Measurements from ENCODE around the gene GAB2.

GAB2 gene

DNA sequence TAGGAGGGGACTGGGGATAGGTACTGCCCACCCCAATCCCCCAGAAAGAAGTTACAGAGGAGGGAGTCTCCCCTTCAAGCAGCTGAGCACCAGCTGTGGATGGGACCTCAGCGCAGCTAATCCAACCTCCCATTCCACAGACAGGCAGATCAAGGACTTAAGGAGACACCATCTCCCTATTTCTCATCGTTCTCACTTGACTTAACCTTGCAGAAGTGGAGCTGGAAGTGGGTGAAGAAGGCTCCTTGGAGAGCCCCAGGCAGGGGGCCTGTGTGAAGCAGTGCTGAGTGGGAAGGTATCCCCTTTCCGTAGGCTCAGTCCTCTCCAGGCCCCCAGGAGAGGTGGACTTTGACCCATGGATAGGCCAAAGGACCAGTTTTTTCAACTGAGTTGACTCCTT, 201.6 kb downstream of the GAB2 start:
- no peak for DNase-seq

DNA sequence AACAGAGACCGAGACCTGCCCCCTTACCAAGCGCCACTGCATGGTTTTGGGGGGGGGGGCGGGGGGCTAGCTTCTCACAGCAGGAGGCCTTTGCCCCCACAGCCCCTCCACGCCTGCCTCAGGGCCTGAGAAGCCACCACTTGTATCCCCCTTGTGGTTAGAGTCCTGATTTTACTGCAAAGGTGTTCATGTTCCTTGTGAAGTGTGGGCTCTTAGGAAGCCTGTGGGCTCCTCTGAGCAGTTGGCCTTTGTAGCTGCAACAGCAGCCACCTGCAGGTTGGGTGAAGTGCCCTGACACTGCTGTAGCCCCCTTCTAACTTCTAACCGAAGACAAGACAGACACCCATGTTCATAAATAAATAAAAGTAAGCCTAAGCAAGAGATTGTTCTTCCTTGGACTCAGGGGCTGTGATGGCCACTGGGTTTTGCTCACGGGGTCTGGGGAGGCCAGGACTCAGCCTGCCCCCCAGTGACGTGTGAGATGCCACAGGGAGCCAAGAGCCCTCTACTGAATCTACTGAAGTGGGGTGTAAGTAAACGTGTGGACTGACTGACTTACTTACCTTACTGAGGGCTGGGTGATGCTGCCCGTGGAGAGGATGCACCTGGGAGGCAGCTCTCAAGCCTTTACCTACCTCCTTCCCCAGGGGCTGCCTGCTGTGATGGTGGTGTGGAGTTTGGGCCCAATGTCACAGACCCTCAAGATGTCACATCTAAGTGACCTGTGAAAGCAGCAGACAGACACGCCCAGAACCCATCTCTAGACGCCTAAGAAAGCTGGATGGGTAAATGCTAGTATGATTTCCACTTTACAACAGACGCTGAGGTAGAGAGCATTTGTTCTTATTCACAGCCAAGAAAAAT, 203.1 kb downstream of the GAB2 start:
- DNase-seq = no peak

DNA sequence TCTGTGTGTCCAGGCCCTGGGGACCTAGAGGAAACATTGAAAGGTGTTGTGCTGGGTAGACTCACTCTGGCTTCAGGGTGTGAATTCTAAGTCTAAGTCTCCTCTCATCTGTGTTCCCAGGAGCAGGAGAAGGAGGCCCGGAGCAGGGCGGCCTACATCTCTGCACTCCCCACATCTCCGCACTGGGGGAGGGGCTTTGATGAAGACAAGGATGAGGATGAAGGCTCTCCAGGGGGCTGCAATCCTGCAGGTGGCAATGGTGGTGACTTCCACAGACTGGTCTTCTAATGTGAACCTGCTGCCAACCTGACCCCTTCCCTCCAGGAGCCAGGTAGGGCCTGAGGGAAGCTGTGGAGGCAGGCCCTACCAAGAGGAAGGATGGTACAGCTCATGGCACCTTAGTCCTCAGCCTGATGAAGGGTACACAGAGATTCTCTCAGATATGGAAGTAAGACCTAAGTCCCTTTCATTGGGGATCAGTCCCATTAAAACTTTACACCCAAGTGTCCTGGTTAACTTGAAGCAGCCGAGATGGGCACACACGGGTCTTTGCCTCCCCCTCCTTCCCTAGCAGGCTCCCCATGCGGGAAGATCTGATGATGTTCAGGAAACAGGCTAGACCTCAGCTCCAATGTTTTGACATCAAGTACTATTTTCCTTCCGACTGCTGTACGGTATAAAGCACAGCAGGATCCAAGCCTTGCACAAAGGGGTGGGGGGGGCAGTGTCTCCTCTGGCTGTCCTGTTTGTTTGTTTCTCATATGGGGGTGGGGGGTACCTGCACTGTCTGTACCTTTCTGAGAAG, 203.9 kb downstream of the GAB2 start:
- DNase-seq = no peak

DNA sequence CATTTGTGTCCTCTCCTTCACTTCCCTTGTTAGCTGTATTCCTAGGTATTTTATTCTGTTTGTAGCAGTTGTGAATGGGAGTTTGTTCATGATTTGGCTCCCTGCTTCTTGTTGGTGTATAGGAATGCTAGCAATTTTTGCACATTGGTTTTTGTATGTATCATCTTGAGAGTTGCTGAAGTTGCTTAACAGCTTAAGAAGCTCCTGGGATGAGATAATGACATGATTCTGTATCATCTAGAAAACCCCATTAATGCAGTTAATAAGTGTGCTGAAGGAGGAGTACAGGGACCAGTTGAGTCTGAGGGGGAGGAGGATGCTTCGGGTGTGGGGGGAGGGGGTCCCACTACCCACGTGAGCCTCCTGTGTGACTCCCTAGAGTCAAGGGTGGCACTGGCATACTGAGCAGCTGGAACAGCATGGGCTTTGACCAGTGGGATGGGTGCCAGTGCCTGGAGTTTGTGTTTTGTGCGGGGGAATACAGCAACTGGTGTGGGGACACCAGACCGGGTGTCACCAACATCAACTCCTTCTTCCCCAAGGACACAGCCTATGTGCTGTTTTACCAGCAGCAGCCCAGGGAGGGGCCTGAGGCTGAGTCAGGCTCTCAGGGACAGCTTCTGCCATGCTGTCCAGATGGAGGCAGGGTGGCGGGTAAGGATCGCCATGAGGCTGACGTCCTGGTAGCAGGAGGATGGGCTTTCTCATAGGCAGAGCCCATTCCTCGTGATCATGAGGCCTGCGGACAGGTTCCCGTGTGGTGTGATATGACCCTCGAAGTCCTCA, 204.8 kb downstream of the GAB2 start:
- no peak for DNase-seq

DNA sequence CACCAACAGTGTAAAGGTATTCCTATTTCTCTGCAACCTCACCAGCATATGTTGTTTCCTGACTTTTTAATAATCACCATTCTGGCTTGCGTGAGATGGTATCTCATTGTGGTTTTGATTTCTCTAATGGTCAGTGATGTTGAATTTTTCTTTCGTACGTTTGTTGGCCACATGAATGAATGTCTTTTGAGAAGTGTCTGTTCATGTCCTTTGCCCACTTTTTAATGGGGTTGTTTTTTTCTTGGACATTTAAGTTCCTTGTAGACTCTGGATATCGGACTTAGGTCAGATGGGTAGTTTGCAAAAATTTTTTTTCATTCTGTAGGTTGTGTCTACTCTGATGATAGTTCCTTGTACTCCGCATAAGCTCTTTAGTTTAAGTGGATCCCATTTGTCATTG, 206.1 kb downstream of the GAB2 start:
- no peak for DNase-seq

DNA sequence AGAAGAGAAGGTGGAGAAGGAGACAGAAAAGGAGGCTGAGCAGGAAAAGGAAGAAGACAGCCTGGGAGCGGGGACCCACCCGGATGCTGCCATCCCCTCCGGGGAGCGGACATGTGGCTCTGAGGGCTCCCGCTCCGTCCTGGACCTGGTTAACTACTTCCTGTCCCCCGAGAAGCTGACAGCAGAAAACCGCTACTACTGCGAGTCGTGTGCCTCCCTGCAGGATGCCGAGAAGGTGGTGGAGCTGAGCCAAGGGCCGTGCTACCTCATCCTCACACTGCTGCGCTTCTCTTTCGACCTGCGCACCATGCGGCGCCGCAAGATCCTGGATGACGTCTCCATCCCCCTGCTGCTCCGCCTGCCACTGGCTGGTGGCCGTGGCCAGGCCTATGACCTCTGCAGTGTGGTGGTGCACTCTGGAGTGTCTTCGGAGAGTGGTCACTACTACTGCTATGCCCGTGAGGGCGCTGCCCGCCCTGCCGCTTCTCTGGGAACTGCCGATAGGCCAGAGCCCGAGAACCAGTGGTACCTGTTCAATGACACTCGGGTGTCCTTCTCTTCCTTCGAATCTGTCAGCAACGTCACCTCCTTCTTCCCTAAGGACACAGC, 207.5 kb downstream of the GAB2 start:
- DNase-seq = no peak

DNA sequence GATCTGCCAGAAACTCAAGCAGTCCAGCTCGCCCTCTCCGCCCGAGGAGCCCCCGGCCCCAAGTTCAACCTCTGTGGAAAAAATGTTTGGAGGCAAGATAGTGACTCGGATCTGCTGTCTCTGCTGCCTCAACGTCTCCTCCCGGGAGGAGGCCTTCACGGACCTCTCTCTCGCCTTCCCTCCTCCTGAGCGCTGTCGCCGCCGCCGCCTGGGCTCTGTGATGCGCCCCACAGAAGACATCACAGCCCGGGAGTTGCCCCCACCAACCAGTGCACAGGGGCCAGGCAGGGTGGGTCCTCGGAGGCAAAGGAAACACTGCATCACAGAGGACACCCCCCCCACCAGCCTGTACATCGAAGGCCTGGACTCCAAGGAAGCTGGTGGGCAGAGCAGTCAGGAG, 208.1 kb downstream of the GAB2 start:
- DNase-seq = no peak

DNA sequence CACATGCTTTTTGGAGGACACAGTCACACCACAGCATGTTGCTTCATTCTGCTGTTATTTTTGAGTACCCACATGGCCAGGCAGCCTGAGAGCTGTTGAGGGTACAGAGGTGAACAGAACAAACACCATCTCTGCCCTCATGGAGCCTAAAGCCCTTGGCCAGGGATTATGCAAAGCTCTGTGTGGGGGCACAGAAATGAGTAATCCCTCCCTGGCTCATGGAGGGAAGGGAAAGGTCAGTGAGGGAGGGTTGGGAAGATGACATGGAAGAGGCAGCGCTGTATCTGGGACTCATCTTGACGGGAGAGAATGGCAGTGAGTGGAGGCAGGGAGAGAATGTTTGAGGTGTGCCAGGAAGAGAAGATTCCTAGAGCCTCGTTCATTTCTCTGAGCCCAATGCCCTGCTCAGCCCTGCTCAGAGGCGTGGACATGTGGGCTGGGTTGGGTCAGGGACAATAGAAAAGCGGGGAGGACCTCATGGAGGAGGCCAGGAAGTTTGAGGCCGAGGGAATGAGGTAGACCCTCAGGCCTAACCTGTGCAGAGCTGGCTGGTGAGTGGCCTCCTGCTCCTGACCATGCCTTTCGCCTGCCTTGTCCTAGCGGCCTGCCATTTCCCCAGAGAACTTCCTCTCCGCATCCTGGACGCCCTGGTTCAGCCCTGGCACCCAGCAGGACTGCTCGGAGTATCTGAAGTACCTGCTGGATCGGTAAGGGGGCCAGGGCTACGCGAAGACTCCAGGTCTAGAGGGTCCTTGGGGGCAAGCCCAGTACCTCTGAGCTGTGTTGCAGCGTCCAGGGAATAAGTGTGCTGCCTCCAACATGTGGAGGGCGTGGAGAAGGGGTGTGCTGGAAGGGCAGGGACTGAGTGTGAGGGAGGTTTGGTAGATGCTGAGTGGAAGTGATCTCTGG, 209.1 kb downstream of the GAB2 start:
- no peak for DNase-seq

DNA sequence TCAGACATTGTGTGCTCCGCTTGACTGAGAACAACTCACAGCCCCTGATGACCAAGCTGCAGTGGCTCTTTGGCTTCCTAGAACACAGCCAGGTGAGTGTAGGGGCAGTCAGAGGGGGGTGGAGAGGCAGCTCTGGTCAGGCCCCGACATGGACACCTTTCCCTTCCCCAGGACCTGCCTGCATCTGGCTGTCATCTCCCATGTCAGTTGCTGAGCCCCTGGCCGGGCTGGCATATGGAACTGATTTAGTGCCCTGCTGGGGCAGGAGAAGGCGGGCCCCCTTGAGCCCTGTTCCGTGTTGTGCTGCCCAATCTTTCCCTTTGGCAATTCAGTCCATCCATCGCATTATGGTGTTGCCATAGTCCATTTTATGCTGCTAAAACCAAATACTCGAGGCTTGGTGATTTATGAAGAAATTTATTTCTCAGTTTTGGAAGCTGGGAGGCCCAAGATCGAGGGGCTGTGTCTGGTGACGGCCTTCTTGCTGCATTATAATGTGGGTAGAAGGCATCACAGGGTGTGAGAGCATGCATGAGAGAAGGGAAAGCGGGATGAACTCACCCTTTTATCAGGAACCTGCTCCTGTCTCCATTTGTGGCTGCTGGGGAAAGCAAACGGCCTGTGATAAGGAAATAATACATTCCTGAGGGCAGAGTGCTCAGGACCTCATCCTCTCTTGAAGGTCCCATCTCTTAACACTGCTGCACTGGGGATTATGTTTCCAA, 209.9 kb downstream of the GAB2 start:
- DNase-seq = no peak

DNA sequence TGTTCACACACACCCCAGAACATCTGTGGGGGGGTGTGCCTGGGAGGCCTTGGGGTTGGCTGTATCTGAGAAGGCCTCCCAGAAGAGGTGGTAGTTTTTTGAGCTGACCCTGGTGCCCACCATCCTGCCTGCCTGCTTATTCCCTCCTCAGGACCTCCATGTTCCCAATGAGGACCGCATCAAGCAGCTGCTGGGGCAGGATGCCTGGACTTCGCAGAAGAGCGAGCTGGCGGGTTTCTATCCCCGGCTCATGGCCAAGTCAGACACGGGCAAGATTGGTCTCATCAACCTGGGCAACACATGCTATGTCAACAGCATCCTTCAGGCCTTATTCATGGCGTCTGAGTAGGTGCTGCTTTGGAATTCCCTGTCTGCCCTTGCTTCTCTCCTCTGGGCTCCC, 211.9 kb downstream of the GAB2 start:
- DNase-seq = no peak

DNA sequence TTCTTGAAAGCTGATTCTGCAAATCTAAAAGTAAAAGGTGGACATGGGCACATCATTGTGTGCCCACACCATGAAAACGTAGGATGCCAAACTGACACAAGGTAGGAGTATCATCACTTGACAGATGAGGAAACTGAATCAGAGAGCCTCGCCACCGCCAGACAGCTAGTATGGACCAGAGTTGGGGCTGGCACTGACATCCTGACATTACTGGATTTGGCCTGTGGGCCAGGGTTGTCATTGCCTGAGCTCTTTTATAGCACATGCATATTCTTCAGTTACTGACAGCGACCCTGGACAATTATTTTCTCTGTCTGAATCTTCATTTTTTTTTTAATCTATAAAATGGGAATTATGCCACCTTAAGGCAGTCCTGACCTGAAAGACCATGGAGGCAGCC, 212.4 kb downstream of the GAB2 start:
- no peak for DNase-seq

DNA sequence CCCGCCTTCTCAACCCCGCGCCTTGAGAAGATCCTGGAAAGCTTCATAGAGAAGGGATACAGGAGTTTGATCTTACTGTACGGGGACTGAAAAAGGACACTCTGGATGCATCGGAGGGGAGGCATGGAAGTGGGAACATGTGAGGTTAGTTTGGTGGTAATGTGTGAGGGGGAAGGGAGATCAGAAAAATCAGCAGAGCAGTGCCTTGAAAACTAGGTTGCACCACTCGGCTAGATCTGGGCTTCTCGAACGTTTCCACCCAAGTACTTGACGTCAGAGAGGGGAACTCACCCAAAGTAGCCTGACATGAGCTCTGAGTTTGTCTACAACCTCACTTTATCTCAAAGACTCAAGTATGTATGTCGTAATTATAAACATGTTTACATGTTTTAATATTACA, 214.4 kb downstream of the GAB2 start:
- no peak for DNase-seq

DNA sequence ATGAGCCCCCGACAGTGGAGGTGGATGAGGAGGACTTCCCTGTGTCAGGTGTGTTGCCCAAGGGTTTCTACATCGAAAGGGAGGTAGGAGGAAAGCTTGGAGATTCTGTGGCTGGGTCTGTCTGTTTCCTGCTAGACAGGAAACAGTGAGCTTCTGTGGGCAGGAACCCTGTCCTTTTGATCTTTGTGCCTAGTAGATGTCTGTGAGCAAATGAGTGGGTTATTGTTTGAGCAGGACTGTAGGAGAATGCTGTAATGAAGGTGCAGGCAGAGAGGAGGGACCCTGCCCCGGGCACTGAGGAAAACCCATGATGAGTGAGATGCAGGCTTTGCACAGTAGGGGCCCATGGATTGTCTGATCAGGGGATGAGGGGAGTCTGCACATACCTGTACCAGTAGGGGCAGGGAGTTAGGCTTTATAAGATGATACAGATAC, 214.9 kb downstream of the GAB2 start:
- DNase-seq = peak; percentile 41

DNA sequence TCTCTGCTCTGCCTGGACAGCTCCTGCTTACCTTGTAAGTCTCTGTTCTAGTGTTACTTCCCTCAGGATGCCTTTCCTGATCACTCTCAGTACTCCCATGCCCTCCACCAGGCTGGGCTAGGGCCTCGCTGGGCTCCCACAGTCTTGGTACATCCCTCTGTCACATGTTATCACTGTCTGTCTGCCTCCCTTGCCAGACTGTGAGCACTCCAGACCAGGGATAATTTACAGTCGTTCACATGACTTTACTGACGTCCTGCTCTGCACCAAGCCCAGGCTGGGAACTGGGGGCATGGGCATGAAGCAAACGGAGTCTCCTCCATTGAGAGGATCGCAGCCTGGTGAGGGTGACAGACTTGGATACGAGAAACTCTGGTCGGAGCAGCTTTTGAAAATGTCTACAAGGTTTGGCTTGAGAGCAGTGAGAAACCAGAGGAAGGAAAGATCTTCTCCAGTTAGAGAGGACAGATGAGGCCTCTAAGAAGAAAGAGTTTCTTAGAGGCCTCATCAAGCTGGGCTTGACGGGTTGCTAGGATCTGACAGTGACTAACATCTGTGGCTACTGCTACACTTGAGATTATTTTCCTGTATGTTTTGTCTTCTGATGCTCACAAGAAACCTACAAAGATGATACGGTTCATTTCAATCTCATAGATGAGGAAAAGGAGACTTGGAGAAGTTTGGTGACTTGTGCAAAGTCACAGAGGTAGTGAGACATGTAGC, 216.4 kb downstream of the GAB2 start:
- DNase-seq = no peak

DNA sequence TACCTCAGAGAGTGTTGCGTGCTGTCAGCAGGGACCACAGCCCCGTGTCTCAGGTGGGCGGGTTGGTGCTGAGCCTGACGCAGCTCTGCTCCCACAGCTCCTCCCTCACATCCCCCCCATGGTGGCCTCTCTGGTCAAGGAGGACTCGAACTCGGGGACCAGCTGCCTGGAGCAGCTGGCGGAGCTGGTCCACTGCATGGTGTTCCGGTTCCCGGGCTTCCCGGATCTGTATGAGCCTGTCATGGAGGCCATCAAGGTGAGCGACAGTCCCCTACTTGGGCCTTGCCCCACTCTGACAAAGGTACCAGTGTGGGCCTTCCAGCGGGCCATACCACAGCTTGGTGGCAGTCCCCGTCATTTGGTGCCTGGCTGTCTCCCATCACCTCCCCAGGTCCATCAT, 217.1 kb downstream of the GAB2 start:
- no peak for DNase-seq

DNA sequence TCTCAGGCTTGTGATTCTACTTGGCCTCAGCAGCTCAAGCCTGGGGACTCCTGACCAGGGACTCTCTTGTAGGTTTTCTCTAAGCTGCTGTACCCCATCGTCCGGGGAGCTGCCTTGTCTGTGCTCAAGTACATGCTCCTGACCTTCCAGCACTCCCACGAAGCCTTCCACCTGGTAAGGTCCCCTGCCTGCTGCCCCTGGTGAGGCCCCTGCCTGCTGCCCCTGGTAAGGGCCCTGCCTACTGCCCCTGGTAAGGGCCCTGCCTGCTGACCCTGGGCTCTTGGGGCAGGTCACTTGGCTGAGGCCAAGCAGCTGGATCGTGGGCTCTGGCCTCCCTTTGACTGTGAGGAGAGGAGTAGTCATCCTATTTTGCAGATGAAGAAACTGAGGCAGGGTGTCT, 217.6 kb downstream of the GAB2 start:
- DNase-seq = no peak

DNA sequence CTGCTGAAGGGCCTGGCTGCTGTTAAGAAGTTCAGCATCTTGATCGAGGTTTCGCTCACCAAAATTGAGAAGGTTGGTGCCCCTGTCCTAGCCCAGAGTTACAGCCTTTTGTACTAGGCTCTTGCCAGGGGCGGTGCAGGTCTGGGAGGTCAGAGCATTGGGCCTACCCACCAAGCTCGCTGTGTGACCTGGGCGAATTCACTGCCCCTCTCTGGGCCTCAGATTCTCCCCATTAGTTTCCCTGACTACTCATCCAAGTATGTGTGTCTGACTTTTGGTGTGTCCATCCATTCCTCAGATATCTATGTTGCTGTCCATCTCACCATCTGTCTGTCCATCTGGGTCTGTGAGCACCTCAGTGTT, 218.0 kb downstream of the GAB2 start:
- no peak for DNase-seq

DNA sequence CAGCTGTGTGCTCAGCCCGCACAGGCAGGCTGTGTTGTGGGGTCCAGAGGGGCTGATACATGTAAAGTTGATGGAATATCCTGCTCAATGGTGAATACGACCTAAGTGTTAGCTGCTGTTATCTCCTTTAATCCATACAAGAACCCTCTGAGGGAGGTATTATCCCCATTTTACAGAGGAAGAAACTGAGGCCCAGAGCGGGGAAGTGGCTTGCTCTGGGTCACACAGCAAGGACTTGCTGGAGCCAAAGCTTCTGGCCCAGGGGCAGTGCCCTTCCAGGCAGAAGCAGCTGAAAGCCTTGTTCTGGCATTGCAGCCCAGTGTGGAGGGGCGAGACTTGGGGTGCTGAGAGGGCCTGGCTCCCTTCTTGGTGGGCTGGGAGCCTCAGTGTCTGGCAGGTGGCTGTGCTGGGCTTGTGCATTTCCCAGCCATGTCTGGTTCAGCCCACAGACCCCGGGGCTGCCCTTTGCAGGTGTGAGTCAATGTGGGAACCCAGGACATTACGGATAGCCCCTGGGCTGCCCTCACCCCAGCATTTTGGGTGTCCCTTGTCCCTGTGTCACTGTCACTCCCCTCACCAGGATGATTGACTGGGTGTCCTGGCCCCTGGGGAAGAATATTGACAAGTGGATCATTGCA, 218.5 kb downstream of the GAB2 start:
- no peak for DNase-seq

DNA sequence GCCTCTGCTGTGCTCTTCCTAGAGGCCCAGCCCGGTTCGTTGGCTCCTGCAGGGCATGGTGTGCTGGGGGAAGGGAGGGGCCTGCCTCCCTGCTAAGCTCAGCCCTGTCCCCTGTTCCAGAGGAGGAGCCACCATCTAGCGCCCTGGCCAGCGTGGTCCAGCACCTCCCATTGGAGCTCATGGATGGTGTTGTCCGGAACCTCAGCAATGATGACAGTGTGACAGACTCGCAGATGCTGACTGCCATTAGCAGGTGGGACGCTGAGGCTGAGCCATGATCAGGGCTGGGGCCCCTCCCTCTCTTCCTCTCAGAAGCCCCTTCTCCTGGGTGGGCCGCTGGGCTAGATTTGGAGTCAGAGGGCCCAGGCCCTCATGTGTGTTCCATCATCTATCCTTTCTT, 219.8 kb downstream of the GAB2 start:
- no peak for DNase-seq

DNA sequence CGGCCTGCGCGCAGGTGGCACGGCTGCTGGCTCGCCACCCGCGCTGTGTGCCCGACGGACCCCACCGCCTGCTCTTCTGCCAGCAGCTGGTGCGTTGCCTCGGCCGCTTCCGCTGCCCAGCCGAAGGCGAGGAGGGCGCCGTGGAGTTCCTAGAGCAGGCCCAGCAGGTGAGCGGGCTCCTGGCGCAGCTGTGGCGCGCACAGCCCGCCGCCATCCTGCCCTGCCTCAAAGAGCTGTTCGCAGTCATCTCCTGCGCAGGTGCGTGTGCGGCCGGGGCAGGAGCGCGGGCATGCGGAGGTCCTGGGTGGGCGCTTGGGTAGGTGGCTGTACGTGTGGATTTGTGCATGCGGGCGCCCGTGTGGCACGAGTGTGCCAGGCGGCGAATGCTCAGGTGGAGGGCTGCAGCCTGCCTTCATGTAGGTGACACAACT, 220.9 kb downstream of the GAB2 start:
- no peak for DNase-seq
